Erythroblast (primary cell): Measurements from ENCODE around the gene MAP2K4.

Source experiments
- DNase-seq, 2 experiments: peaks; one replicate each; lab custom pipeline; 2025; lab: John Stamatoyannopoulos, UW
- GATA1 ChIP-seq: IDR thresholded peaks from 2 replicates; pipeline ENCODE4 v1.6.1; 2011; ENCODE audit warnings: low read depth, mild to moderate bottlenecking, control low read depth, low read length, moderate library complexity
- POLR2A ChIP-seq: IDR thresholded peaks from 2 replicates; pipeline ENCODE4 v1.6.1; 2011; ENCODE audit warnings: mild to moderate bottlenecking, low read length

MAP2K4 gene

DNA sequence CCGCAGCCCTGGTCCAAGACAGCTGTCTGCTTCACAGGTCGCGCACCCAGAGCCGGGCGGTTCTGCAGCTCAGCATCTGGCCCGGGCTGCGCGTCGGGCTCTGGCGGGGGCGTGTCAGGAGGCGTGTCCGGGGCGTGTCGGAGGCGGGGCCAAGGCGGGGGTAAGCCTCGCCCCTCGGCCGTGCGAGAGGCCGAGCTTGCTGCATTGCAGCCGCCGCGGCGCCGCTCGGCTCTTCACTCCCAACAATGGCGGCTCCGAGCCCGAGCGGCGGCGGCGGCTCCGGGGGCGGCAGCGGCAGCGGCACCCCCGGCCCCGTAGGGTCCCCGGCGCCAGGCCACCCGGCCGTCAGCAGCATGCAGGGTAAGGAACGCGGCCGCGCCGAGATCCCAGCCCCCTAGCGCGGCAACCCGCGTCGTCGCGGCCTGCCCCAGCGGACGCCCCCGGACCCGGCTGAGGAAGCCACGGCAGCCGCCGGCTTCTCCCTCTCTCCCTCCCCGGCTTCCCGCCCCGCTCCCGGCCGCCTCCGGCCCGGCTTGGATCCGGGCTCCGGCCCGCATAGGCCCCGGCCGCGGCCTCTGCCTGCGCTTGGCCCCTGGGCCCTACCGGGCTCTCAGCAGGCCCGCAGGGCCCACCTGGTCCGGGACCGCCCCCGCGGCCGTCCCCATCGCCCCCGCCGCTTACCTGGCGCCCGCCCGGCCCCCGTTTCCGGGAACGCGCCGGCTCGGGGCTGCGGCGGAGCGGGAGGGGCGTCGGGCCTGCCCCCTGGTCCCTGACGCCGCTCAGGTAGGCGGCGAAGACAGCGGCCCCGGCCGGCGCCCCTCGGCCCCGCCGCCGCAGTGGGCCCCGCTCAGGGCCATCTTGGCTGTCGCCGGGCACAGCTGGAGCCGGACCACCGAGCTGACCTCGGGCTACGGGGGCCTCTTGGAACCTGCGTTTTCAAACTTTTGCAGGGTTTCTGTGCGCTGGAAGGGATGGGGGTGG, at the start of gene MAP2K4:
MAP2K4 (plus strand) TSS at position 236 of the 981 bp plus-strand sequence; CDS start at position 246, 10 bp downstream.
- peak; percentile 92 to 96 for DNase-seq
- peak; percentile 81 for TF ChIP-seq POLR2A
- TF ChIP-seq GATA1, result no peak

DNA sequence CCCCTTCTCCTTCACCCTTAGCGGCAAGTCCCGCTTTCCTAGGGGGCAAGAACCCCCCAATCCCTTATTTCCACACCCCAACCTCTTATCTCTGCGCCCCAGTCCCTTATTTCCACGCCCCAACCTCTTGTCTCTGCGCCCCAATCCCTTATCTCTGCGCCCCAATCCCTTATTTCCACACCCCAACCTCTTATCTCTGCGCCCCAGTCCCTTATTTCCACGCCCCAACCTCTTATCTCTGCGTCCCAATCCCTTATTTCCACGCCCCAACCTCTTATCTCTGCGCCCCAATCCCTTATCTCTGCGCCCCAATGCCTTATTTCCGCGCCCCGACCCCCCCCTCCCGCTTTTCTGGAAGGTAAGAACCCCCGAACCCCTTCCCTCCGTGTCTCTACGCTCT, 47.9 kb upstream of the MAP2K4 start:
- DNase-seq, result peak in 1 of 2 experiments; percentile 24

DNA sequence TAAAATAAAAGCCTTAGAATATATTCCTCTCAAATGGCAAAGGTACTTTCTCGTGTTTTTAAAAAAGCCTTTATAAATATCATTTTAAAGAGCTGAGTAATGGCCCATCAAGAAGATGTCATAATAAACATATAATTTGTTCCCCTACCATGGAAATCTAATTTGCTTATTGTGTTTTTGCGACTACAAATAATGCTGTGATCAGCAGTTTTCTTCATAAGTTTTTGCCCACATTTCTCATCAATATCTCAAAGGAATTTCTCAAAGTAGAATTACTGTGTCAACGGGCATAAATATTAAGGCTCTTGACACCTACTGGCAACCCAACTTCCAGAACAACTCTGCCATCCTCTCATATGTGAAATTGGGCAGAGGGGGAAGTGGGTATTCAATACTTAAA, 40.9 kb upstream of the MAP2K4 start:
- TF ChIP-seq POLR2A (no peak), GATA1 (no peak)

DNA sequence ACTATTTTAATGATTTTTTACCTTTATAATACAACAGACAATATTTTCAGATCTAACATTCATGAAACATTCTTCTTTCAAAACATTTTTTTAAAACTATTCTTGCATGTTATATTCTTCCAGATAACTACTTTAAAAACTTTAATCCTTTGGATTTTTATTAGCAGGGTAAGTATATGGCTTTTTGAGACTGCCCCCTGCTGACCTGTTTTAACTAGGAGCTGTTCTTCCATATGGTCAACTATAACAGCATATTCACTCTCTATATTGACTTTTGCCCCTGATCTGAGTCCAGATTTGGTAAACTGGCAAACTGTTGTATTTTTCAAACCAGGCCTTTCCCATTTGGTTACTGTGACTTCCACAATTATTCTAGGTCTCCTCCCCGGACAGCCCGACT, 39.9 kb upstream of the MAP2K4 start:
- DNase-seq, result peak; percentile 9 to 36
- TF ChIP-seq GATA1 (no peak), POLR2A (no peak)

More for the DNA sequence above, 40.9 kb upstream of the MAP2K4 start:
- DNase-seq, result no peak

DNA sequence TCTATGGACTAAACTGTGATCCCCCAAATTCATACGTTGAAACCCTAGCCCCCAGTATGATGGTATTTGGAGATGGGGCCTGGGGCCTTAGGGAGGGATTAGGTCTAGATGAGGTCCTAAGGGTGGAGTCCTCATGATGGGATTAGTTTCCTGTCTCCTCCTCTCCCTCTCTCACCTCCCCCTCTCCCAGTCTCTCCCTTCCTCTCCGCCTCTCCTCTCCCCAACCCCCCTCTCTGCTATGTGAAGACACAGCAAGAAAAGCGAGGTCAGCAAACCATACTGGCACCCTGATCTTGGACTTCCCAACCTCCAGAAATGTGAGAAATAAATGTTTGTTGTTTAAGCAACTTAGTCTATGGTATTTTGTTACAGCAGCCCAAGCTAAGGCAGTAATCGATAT, 38.8 kb upstream of the MAP2K4 start:
- no peak for TF ChIP-seq POLR2A
- DNase-seq, result no peak

DNA sequence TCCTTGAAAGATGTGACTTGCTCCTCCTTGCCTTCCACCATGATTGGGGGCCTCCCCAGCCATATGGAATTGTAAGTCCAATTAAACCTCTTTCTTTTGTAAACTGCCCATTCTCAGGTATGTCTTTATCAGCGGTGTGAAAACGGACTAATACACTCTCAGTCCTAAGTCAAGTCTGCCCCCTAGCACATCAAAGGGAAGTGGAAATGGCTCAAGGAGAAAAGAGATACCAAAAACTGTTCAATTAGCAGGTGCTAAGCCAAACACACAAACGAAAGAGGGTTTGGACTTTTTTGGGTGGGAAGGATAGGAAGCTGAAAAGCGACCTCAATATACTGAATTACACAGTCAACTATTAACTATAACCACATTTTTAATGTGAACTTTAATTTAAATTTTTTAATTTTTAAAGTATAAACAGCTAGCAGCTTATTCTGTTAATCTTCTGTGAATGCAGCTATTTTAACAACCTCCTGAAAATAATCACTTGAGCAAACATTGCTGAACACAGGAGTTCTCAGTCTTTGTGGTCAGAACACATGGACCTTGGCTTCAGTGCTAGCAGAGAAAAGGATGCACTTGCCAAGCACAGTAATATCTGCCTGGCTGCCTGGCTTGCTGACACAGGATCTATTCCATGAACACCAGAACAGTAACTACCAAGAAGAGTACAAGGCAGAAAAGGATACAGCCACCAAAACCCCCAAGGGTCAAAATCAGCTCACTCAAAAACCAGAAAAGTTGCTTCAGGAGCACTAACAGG, 34.3 kb upstream of the MAP2K4 start:
- TF ChIP-seq GATA1, result no peak
- no peak for TF ChIP-seq POLR2A
- no peak for DNase-seq

DNA sequence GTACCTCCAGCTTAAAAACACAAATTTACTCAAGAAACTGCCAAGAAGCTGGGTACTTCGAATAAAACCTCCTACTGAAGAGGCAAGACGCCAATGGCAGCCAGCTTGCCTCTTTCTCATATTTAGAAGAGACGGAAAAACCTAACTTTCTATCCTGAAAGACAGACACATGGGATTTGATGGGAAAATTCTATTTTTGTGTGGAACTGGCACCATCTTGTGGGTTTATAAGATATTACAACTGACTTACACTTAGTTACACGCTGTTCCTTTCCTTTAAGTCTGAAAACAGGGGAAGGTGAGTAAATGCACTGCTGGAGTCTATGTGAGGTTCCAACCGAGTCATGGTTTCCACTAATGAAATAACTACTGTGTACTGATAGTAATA, 33.7 kb upstream of the MAP2K4 start:
- DNase-seq, result peak; percentile 21 to 60
- TF ChIP-seq GATA1, result no peak
- TF ChIP-seq POLR2A, result no peak

DNA sequence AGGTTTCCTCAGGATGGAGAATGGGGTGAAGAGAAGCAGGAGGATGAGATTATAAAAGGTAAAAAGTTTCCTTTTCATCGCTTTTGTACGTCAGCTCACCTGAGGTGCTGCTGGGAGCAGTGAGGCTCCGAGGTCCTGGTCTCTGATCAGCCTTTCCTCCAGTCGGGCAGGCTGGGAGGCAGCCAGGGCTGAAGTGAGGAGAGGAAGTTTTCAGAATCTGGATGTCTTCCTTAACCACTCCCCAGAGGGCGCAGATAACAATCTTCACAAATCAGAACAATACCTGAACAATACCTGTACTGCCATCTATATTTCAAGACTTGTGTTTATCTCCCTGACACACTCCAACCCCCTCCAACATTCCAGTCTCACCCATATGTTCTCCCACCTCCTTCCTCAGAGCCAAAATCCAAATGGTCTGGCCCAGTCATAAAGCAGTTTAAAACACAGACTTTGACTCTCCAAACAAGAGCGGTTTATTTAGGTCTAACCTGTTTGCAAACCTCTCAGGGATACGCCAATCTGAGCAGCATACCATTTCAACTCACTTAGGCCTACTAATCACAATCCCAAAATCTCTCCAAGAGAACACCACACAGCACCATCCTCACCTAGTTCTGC, 30.2 kb upstream of the MAP2K4 start:
- DNase-seq, result no peak
- no peak for TF ChIP-seq POLR2A
- no peak for TF ChIP-seq GATA1

DNA sequence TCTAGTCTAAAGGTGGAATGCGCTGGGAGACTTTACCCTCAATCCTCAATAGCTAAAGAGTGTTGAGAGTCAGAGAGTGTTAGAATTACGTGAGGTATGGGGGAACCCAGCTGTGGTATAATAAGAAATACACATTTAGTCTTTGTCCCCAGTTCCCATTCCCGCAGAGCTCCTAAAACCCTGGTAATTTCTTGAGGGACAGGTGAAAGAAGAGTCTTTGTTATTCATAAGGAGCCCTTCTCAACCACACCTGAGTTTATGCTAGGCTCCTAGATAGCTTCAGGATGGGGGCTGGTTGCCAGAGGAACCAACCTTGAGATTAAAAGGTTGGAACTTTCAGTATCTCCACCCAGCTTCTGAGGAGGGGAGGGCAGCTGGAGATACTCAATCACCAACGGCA, 29.2 kb upstream of the MAP2K4 start:
- DNase-seq, result no peak
- no peak for TF ChIP-seq POLR2A

DNA sequence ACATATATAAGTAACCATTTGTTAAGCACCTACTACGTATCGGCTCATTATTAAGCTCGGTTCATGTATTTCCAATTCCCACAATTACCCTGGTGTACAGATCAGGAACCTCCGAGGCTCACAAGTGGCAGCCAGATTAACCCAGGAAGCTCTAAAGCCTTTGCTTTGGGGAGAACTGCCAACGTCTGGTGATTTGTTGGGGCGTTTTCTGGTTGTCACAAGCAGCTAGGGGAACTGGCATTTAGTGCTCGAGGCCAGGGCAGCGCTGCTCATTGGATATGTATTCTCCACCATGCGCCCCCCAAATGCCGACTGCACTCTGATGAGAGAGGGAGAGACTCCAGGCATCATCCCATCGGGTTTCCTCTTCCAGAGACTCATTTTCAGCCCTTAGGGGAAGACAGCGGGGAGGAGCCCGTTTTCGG, 23.9 kb upstream of the MAP2K4 start:
- DNase-seq, result peak; percentile 79 to 83
- TF ChIP-seq GATA1, result no peak
- TF ChIP-seq POLR2A, result no peak

DNA sequence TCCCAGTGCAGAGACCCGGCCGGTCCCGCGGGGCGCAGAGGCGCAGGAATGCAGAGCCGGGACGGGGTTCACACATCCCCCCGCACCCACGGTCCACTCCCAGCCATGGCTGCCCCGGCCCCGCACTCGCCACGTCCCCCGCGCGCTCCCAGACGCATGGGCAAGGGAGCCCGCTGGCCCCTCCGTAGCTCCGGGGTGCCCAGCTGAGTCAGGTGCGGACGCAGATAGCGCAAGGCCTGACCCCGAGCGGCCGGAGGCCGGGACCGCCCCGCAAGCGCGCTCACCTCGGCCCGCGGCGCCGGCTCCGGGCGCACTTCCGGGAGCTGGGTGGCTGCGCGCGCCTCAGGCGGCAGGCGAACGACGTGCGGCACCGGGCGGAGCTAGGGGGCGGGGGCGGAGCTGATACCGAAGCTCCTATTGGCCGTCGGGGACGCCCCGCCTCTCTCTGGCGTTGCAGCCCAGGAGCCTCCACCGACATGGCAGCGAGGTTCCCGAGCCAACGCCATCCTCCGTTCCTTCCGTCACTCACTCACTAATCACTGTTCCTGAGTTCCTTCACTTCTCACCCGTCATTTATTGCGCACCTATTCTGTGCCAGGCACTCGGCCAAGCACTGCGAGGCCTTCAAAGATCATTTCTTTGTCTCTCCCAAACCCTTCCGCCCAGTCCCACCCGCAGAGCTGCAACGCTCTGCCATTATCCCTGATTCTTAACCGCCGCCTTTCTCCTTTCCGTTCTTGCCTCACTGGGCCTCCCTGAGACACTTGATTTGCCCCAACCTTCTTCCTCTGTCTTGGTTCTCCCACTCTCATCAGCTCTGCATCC, 23.3 kb upstream of the MAP2K4 start, which contains the start of gene ZNF18:
ZNF18 (minus strand) TSS at position 329 of the 825 bp plus-strand sequence. CDS start 4,646 bp downstream, outside the sequence.
- peak; percentile 96 to 98 for DNase-seq
- TF ChIP-seq GATA1, result no peak
- TF ChIP-seq POLR2A, result peak; percentile 98

DNA sequence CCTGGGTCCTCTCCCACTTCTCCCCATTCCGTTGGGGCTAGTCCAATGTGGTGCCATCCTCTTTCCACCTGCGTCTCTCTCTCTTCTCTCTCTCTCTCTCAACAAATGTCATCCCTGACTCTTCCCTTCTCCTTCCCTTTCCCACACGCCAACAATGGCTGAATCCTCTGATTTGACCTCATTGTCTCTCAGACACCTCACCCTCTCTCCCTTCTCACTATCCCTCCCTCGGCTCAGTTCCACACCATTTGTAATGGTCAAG, 22.8 kb upstream of the MAP2K4 start:
- DNase-seq, result no peak
- TF ChIP-seq POLR2A (no peak), GATA1 (no peak)

DNA sequence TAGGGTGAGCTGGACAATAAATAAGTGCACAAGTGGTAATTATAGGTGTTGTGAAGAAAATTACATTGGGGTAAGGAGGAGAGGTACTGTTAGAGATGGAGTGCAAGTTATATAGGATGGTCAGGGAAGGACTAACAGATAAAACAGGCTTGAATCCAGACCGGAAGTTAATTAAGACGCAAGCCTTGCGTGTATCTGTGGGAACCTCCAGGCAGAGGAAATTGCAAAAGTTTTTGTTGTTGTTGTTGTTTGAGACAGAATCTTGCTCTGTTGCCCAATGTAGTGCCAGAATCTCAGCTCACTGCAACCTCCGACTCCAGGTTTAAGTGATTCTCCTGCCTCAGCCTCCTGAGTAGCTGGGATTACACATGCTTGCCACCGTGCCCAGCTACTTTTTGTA, 21.0 kb upstream of the MAP2K4 start:
- DNase-seq, result no peak
- TF ChIP-seq POLR2A (no peak), GATA1 (no peak)
